Transverse colon (tissue), 4 donors: ENCODE results near the gene MBP. TPM values are rescaled to one million over a fixed set of nuclear protein-coding genes. Genes with fewer than 3 reads are reported as not detected.

Experiments used
- DNase-seq: peaks from one replicate; pipeline ENCODE4 v3.0.0-alpha.2; 2019
- H3K27ac ChIP-seq, 4 donors: fragments of 200-600 bp; sonication (generic); 2 replicates each; pipeline ENCODE4 v1.5.1; 2016 to 2018; ENCODE audit warnings: inconsistent platforms in 4 of 4
- H3K27me3 ChIP-seq: fragments of 200-600 bp; sonication (generic); 2 replicates; pipeline ENCODE4 v1.5.1; 2017; ENCODE audit warnings: inconsistent platforms
- H3K36me3 ChIP-seq, 4 donors: fragments of 200-600 bp; sonication (generic); 2 replicates each; pipeline ENCODE4 v1.5.1; 2017 to 2019; ENCODE audit warnings: inconsistent platforms in 4 of 4
- H3K4me1 ChIP-seq, 4 donors: fragments of 200-600 bp; sonication (generic); 2 replicates each; pipeline ENCODE4 v1.5.1; 2017 to 2020; ENCODE audit warnings: inconsistent platforms in 4 of 4
- H3K4me3 ChIP-seq, 4 donors: fragments of 200-600 bp; sonication (generic); 1 replicate in 1 of 4; 2 replicates in 3 of 4; pipeline versions ENCODE4 v1.5.1 to v1.6.1; 2017 to 2019; ENCODE audit warnings: inconsistent platforms in 4 of 4
- H3K9me3 ChIP-seq, 2 donors: fragments of 200-600 bp; sonication (generic); 2 replicates each; pipeline ENCODE4 v1.5.1; 2017 to 2019; ENCODE audit warnings: inconsistent platforms in 2 of 2
- CTCF ChIP-seq, 5 experiments: fragments of 200-600 bp in 3 of 5; fragments of 450-650 bp in 2 of 5; sonication (generic) in 3 of 5; IDR thresholded peaks; 1 replicate in 2 of 5; 2 replicates in 3 of 5; pipeline ENCODE4 v1.5.1; 2016 to 2017; ENCODE audit warnings: antibody characterized with exemption in 5 of 5, inconsistent platforms in 3 of 5, mild to moderate bottlenecking in 2 of 5, moderate library complexity in 1 of 5
- EP300 ChIP-seq: sonication (generic); formaldehyde crosslinking; IDR thresholded peaks from one replicate; pipeline ENCODE4 v1.6.1; 2017; ENCODE audit warnings: antibody characterized with exemption, low read depth
- POLR2A ChIP-seq: fragments of 450-650 bp; IDR thresholded peaks from one replicate; pipeline ENCODE4 v1.6.1; 2016; ENCODE audit warnings: antibody characterized with exemption, mild to moderate bottlenecking, moderate library complexity
- POLR2AphosphoS5 ChIP-seq, 3 donors: sonication (generic); formaldehyde crosslinking; IDR thresholded peaks; one replicate each; pipeline ENCODE4 v1.6.1; 2016; ENCODE audit warnings: antibody characterized with exemption in 3 of 3
- WGBS, 2 donors: methylation state at CpG; one replicate each; pipeline ENCODE4 v1.1.5; 2018; ENCODE audit warnings: low coverage in 1 of 2; 5-methylcytosine and 5-hydroxymethylcytosine counted together
- in situ Hi-C, 4 donors: fragments of 200-750 bp; cut with MboI; loops; one replicate each; pipeline versions ENCODE4 v1.15.0 to v1.15.1; 2017; ENCODE audit warnings: low sequenced_read_pairs in 3 of 4, low pct_ligation_motif_present in 1 of 4, low pct_unique_long_range_greater_than_20kb in 1 of 4
- intact Hi-C: fragments of 100-400 bp; cut with DNase I; formaldehyde crosslinking; loops from one replicate; pipeline ENCODE4 v1.15.1; 2023; ENCODE audit warnings: low total_unique reads
- total RNA-seq, 4 donors: library from RNA; depleted of rRNA; stranded (reverse); fragments of >200 nt; gene quantifications; one replicate each; pipeline ENCODE4 v1.1.0, GENCODE V29; 2016

The MBP gene
- total RNA-seq, 4 donors from 2014 or later = 12.7 to 53.4 (median 41.0) TPM

- Histone ChIP-seq H3K4me3 (no peak overlapping the region), H3K4me1 (peaks cover 7 to 46% (median 17%) of the 10 kb centered on the region in 4 donors), H3K27ac (no peak overlapping the region), H3K9me3 (no peaks in the 10 kb centered on the region), H3K36me3 (no peaks in the 10 kb centered on the region), H3K27me3 (no peaks in the 10 kb centered on the region)
- intact Hi-C loops (loop anchor here (5.0 kb wide), 1 partner anchor 1137 kb away; no protein-coding TSS in a partner anchor), in situ Hi-C loops (no loop called here)
- no peak for DNase-seq
- WGBS, 2 donors = 90 to 96% methylated on average over 4 to 11 of the region's 12 CpGs
- TF ChIP-seq EP300 (no peak), POLR2A (no peak), CTCF (IDR thresholded peaks at IDR 0.05) (no peak), POLR2AphosphoS5 (IDR thresholded peaks at IDR 0.05) (no peak)
Observed at GRCh38 chr18:77119101-77119850, 13.3 kb downstream of the MBP start.

- TF ChIP-seq EP300 (no peak), CTCF (IDR thresholded peaks at IDR 0.05) (no peak), POLR2A (no peak), POLR2AphosphoS5 (IDR thresholded peaks at IDR 0.05) (no peak)
- H3K9me3 ChIP-seq = no peaks in the 10 kb centered on the region
- intact Hi-C loops (loop anchor here (5.0 kb wide), 1 partner anchor 1136 kb away; no protein-coding TSS in a partner anchor), in situ Hi-C loops (no loop called here)
- H3K36me3 ChIP-seq = no peaks in the 10 kb centered on the region
- no peaks in the 10 kb centered on the region for H3K27me3 ChIP-seq
- DNase-seq = no peak
- H3K4me1 ChIP-seq = peaks cover 15 to 46% (median 25%) of the 10 kb centered on the region in 4 donors
- no peak overlapping the region for H3K4me3 ChIP-seq
- 91% methylated on average over 12 of the region's 12 CpGs; no CpG with 5 or more reads in 1 of the 2 donors for WGBS, 2 donors
- no peak overlapping the region for H3K27ac ChIP-seq
Observed at GRCh38 chr18:77118256-77119090, 14.1 kb downstream of the MBP start.

- no peak for TF ChIP-seq POLR2AphosphoS5 (IDR thresholded peaks at IDR 0.05)
- TF ChIP-seq CTCF (IDR thresholded peaks at IDR 0.05) = no peak
- no peak for TF ChIP-seq POLR2A
- no peak for TF ChIP-seq EP300
- H3K9me3 ChIP-seq = no peaks in the 10 kb centered on the region
- in situ Hi-C loops (no loop called here), intact Hi-C loops (loop anchor here (5.0 kb wide), 1 partner anchor 1134 kb away; no protein-coding TSS in a partner anchor)
- no peak for DNase-seq
- H3K36me3 ChIP-seq = no peaks in the 10 kb centered on the region
- peaks cover 19 to 37% (median 28%) of the 10 kb centered on the region in 4 donors for H3K4me1 ChIP-seq
- H3K27ac ChIP-seq = peak overlapping the region; percentile 83 to 92 (median 89)
- 93 to 95% methylated on average over 17 to 18 of the region's 18 CpGs for WGBS, 2 donors
- no peak overlapping the region for H3K4me3 ChIP-seq
- H3K27me3 ChIP-seq = no peaks in the 10 kb centered on the region
Observed at GRCh38 chr18:77116201-77117080, 16.1 kb downstream of the MBP start.
